ENCODE measurements around the gene PHKB.

DNA sequence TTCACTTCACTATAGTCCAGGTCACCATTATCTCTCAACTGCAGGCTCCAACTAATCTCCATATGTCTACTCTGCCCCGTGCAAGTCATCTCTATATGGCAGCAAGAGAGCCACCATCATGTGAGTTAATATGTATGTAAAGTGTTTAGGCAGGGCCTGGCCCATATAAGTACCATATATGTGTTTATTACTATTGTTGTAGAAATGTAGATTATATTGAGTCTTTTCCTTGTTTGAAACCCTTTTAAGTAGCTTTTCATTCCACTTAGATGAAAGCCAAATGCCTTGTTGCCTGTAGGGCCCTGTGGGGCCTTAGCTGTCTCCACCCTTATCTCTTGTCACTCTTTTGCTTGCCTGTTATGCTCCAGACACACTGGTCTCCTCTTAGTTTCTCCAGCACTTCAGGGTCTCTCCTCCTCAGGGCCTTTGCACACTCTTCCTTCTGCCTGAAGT, 164.0 kb downstream of the PHKB start:
- TF ChIP-seq CTCF (IDR thresholded peaks at IDR 0.05; ENCODE audit: low read depth, low read length, poor library complexity, severe bottlenecking) (no peak), EZH2phosphoT487 (IDR thresholded peaks at IDR 0.05; ENCODE audit: borderline replicate concordance, low read length) (no peak)

Measured in DOHH2 (cell line).